Measurements from ENCODE around the gene NPLOC4. TPM values are rescaled to one million over a fixed set of nuclear protein-coding genes. Genes with fewer than 3 reads are reported as not detected.

Gene NPLOC4
- total and polyA plus RNA-seq, 4 donors: 23.5 to 67.4 (median 50.6) TPM

Small RNAs within 50 kb of the gene (small RNA-seq; reads per million reads assigned to genes)
- not detected for gene RF00019

Other genes with a start within 250 kb of the NPLOC4 start
- 1 to 10 TPM; 3.2 to 3.9 TPM for gene BAHCC1, start 241.7 kb downstream of the NPLOC4 start, total RNA-seq
- gene BAHCC1, start 241.7 kb downstream of the NPLOC4 start, polyA plus RNA-seq: 1 to 10 TPM in 1 of 2 donors, under 1 TPM in 1; 0.76 to 1.9 TPM
- 1,000 to 10,000 TPM; 1,434 to 1,699 TPM for gene ACTG1, start 124.3 kb downstream of the NPLOC4 start, total RNA-seq
- gene ACTG1, start 124.3 kb downstream of the NPLOC4 start, polyA plus RNA-seq: 1,000 to 10,000 TPM in 1 of 2 donors, 100 to 1,000 TPM in 1; 347 to 1,129 TPM
- under 1 TPM; 0.09 to 0.42 TPM for gene FSCN2, start 108.7 kb downstream of the NPLOC4 start, total RNA-seq
- gene FSCN2, start 108.7 kb downstream of the NPLOC4 start, polyA plus RNA-seq: not detected
- gene FAAP100, start 84.8 kb downstream of the NPLOC4 start, total RNA-seq: 10 to 100 TPM in 1 of 2 donors, 1 to 10 TPM in 1; 8.7 to 10.6 TPM
- 10 to 100 TPM in 1 of 2 donors, 1 to 10 TPM in 1; 8.1 to 14.7 TPM for gene FAAP100, start 84.8 kb downstream of the NPLOC4 start, polyA plus RNA-seq
- gene TSPAN10, start 84 bp upstream of the NPLOC4 start, total RNA-seq: under 1 TPM; 0.17 to 0.84 TPM
- under 1 TPM; 0.22 to 0.36 TPM for gene TSPAN10, start 84 bp upstream of the NPLOC4 start, polyA plus RNA-seq
- 1 to 10 TPM in 1 of 2 donors, under 1 TPM in 1; 0.25 to 1.2 TPM for gene PDE6G, start 19.4 kb upstream of the NPLOC4 start, total RNA-seq
- gene PDE6G, start 19.4 kb upstream of the NPLOC4 start, polyA plus RNA-seq: 1 to 10 TPM; 1.3 to 1.9 TPM
- 10 to 100 TPM; 11.2 to 15.2 TPM for gene OXLD1, start 29.5 kb upstream of the NPLOC4 start, total RNA-seq
- 10 to 100 TPM; 22.8 to 26.4 TPM for gene OXLD1, start 29.5 kb upstream of the NPLOC4 start, polyA plus RNA-seq
- 1 to 10 TPM; 4.3 to 4.8 TPM for gene CCDC137, start 29.6 kb upstream of the NPLOC4 start, total RNA-seq
- 1 to 10 TPM; 5.7 to 6.9 TPM for gene CCDC137, start 29.6 kb upstream of the NPLOC4 start, polyA plus RNA-seq
- 10 to 100 TPM in 1 of 2 donors, 1 to 10 TPM in 1; 9.8 to 12.9 TPM for gene ARL16, start 46.7 kb upstream of the NPLOC4 start, total RNA-seq
- gene ARL16, start 46.7 kb upstream of the NPLOC4 start, polyA plus RNA-seq: 10 to 100 TPM in 1 of 2 donors, 1 to 10 TPM in 1; 7.9 to 24.3 TPM
- 10 to 100 TPM; 27.6 to 31.6 TPM for gene HGS, start 46.9 kb upstream of the NPLOC4 start, total RNA-seq
- 10 to 100 TPM; 21.8 to 28.7 TPM for gene HGS, start 46.9 kb upstream of the NPLOC4 start, polyA plus RNA-seq
- gene MRPL12, start 66.3 kb upstream of the NPLOC4 start, total RNA-seq: 10 to 100 TPM in 1 of 2 donors, 1 to 10 TPM in 1; 9.1 to 15.1 TPM
- 100 to 1,000 TPM; 103 to 121 TPM for gene MRPL12, start 66.3 kb upstream of the NPLOC4 start, polyA plus RNA-seq
- gene SLC25A10, start 75.2 kb upstream of the NPLOC4 start, total RNA-seq: 10 to 100 TPM; 19.8 to 54.6 TPM
- gene SLC25A10, start 75.2 kb upstream of the NPLOC4 start, polyA plus RNA-seq: 10 to 100 TPM; 36.7 to 51.2 TPM
- 10 to 100 TPM; 20.7 to 72.0 TPM for gene GCGR, start 167.0 kb upstream of the NPLOC4 start, total RNA-seq
- gene GCGR, start 167.0 kb upstream of the NPLOC4 start, polyA plus RNA-seq: 10 to 100 TPM; 42.0 to 55.8 TPM
- gene MCRIP1, start 196.2 kb upstream of the NPLOC4 start, total RNA-seq: 10 to 100 TPM; 16.6 to 42.0 TPM
- 10 to 100 TPM; 24.2 to 28.2 TPM for gene MCRIP1, start 196.2 kb upstream of the NPLOC4 start, polyA plus RNA-seq
- gene PPP1R27, start 197.9 kb upstream of the NPLOC4 start, total RNA-seq: not detected
- gene PPP1R27, start 197.9 kb upstream of the NPLOC4 start, polyA plus RNA-seq: under 1 TPM; 0.31 to 0.35 TPM
- 1,000 to 10,000 TPM; 1,086 to 3,361 TPM for gene P4HB, start 223.4 kb upstream of the NPLOC4 start, total RNA-seq
- 1,000 to 10,000 TPM in 1 of 2 donors, 100 to 1,000 TPM in 1; 1,000 to 2,066 TPM for gene P4HB, start 223.4 kb upstream of the NPLOC4 start, polyA plus RNA-seq
- gene ARHGDIA, start 234.2 kb upstream of the NPLOC4 start, total RNA-seq: 10 to 100 TPM; 35.5 to 47.3 TPM
- 100 to 1,000 TPM; 103 to 142 TPM for gene ARHGDIA, start 234.2 kb upstream of the NPLOC4 start, polyA plus RNA-seq